Epithelial cell of esophagus (primary cell): ENCODE data around the gene LEKR1.

ENCODE experiments used
- DNase-seq: peaks from one replicate; pipeline ENCODE4 v3.0.0; 2010; ENCODE audit warnings: low read depth
- H3K4me3 ChIP-seq: 2 replicates; pipeline ENCODE4 v1.5.1; 2011; ENCODE audit warnings: mild to moderate bottlenecking, low read length, control low read depth
- CTCF ChIP-seq: IDR thresholded peaks from 2 replicates; pipeline ENCODE4 v1.5.1; 2011; ENCODE audit warnings: low read depth, mild to moderate bottlenecking, low read length, control low read depth, inconsistent platforms; ENCODE audit not compliant: insufficient read depth; ENCODE audit errors: missing control alignments

Gene LEKR1

DNA sequence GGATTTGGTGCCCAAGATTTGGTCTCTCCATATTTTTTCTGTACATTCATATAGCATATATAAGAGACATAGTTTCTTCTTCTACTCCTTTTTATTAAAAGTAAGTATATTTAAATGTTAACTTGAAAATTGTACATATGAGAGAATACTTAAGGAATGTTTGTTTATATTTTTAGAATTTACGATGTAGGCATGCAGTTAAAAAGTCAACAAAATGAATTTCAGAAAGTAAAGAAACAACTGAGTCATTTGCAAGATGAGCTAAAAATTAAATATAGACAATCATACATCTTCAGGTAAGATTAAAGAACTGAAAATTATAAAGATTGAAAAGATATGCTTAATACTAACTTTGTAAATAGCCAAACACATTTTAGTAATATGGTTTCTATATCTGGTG lies 94.2 kb downstream of the LEKR1 start:
- no peak overlapping the region for H3K4me3 ChIP-seq
- TF ChIP-seq CTCF: no peak
- no peak for DNase-seq

- no peak overlapping the region for H3K4me3 ChIP-seq
- TF ChIP-seq CTCF: no peak
- no peak for DNase-seq
Measured at GRCh38 chr3:156923349-156923748, 97.2 kb downstream of the LEKR1 start.

- no peak overlapping the region for H3K4me3 ChIP-seq
- DNase-seq: no peak
- no peak for TF ChIP-seq CTCF
Measured at GRCh38 chr3:156938724-156939123, 112.6 kb downstream of the LEKR1 start.

DNA sequence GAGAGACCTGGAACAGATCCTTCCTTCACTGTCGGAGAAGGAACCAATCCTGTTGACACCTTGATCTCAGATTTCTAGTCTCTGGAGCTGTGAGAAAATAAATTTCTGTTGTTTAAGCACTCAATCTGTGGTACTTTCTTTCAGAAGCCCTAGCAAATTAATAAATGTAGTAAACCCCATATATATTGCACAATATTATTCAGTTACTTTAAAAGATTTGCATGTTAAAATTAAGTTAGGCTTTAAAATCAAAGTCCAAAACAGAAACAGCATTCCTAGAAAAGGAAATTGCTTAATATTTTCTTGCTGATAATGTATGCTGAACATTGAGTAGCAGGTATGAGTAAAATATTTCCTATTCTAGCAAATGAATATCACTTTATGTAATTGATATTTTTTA lies 113.2 kb downstream of the LEKR1 start:
- no peak overlapping the region for H3K4me3 ChIP-seq
- DNase-seq: no peak
- no peak for TF ChIP-seq CTCF

- TF ChIP-seq CTCF: no peak
- H3K4me3 ChIP-seq: no peak overlapping the region
Measured at GRCh38 chr3:156941311-156941710, 115.2 kb downstream of the LEKR1 start.

DNA sequence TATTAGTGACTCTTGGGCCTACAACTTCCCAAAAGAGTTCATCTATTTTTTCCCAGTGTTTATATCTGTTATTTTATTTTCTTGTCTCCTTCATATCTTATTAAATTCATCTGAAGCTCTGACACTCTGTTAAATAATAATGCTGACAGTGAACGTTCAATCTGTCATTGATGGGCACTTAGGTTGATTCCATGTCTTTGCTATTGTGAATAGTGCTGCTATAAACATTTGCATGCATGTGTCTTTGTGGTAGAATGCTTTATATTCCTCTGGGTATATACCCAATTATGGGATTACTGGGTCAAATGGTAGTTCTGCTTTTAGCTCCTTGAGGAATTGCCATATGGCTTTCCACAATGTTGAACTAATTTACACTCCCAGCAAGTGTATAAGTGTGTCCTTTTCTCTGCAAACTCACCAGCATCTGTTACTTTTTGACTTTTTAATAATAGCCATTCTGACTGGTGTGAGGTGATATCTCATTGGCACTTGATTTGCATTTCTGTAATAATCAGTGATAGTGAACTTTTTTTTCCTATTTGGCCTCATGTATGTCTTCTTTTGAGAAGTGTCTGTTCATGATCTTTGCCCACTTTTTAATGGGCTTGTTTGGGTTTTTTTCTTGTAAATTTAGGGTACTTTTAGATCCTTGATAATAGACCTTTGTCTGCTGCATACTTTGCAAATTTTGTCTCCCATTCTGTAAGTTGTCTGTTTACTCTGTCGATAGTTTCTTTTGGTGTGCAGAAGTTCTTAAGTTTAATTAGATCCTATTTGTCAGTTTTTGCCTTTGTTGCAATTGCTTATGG lies 122.5 kb downstream of the LEKR1 start:
- DNase-seq: no peak
- no peak overlapping the region for H3K4me3 ChIP-seq
- no peak for TF ChIP-seq CTCF

More at GRCh38 chr3:156941311-156941710, 115.2 kb downstream of the LEKR1 start:
- no peak for DNase-seq

GRCh38 chr3:156952011-156952410 lies 125.9 kb downstream of the LEKR1 start:
- no peak for TF ChIP-seq CTCF

More at GRCh38 chr3:156952011-156952410, 125.9 kb downstream of the LEKR1 start:
- no peak overlapping the region for H3K4me3 ChIP-seq
- DNase-seq: no peak
